Ishikawa (cell line): ENCODE measurements around the gene INPP5J.

Experiments
- CEBPB ChIP-seq: IDR thresholded peaks from 2 replicates; pipeline ENCODE4 v1.6.1; 2012
- CREB1 ChIP-seq: IDR thresholded peaks from 2 replicates; pipeline ENCODE4 v1.6.1; 2012; ENCODE audit warnings: low read depth
- EGR1 ChIP-seq: IDR thresholded peaks from 2 replicates; pipeline ENCODE4 v1.6.1; 2012
- EP300 ChIP-seq: IDR thresholded peaks from 2 replicates; pipeline ENCODE4 v1.6.1; 2012; ENCODE audit warnings: borderline replicate concordance
- FOXM1 ChIP-seq: IDR thresholded peaks from 2 replicates; pipeline ENCODE4 v1.6.1; 2012; ENCODE audit warnings: low read depth, borderline replicate concordance
- NFIC ChIP-seq: IDR thresholded peaks from 2 replicates; pipeline ENCODE4 v1.6.1; 2012
- RAD21 ChIP-seq: IDR thresholded peaks from 2 replicates; pipeline ENCODE4 v1.6.1; 2012; ENCODE audit warnings: low read depth
- REST ChIP-seq: IDR thresholded peaks from 2 replicates; pipeline ENCODE4 v1.6.1; 2012; ENCODE audit warnings: low read depth, mild to moderate bottlenecking
- TAF1 ChIP-seq: IDR thresholded peaks from 2 replicates; pipeline ENCODE4 v1.6.1; 2012; ENCODE audit warnings: low read depth, mild to moderate bottlenecking
- TCF12 ChIP-seq: IDR thresholded peaks from 2 replicates; pipeline ENCODE4 v1.6.1; 2012; ENCODE audit warnings: low read depth
- TEAD4 ChIP-seq: IDR thresholded peaks from 2 replicates; pipeline ENCODE4 v1.6.1; 2012
- USF1 ChIP-seq: IDR thresholded peaks from 2 replicates; pipeline ENCODE4 v1.6.1; 2012
- YY1 ChIP-seq: IDR thresholded peaks from 2 replicates; pipeline ENCODE4 v1.6.1; 2012; ENCODE audit warnings: low read depth
- ZBTB7A ChIP-seq: IDR thresholded peaks from 2 replicates; pipeline ENCODE4 v1.6.1; 2012; ENCODE audit warnings: low read depth
- TF ChIP-seq, protein P1 (sequence below): IDR thresholded peaks from 2 replicates; pipeline ENCODE4 v1.6.1; 2012

INPP5J gene

DNA sequence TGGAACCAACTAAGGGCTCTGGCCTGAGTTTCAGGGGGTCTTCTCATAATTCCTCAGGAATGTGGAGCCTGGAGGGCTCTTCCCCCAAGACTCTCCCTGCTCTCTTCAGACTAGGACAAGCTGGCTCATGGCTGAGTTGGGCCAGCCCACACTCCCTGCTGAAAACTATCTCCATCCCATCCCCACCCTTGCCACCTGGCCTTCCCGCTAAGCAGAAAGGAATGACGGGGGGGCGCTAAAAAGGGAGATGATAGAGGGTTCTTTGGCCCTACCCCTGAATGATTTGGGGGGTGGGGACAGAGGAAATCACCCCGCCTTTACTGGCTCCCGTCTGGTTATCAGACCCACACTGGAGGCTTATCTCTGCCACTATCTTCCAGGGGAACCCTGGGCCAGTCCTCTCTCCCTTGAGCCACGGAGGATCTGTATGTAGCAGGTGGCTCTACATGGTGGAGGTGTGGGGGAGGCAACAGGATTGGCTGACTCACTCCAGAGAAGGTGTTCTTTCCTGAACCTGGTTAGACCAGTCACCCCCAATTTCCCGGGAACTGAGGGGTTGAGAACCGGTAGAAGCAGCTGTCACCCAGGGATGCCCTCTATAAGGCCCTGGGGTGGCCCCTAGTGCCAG is 35.9 kb upstream of the INPP5J start:
- no peak for TF ChIP-seq CEBPB
- TF ChIP-seq EP300, result no peak
- TF ChIP-seq YY1, result no peak
- TF ChIP-seq RAD21, result no peak
- TF ChIP-seq CREB1, result no peak
- no peak for TF ChIP-seq TCF12
- no peak for TF ChIP-seq FOXM1
- TF ChIP-seq, protein P1, sequence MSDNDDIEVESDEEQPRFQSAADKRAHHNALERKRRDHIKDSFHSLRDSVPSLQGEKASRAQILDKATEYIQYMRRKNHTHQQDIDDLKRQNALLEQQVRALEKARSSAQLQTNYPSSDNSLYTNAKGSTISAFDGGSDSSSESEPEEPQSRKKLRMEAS, result no peak
- no peak for TF ChIP-seq ZBTB7A
- no peak for TF ChIP-seq TEAD4
- TF ChIP-seq NFIC, result no peak
- TF ChIP-seq EGR1, result no peak

DNA sequence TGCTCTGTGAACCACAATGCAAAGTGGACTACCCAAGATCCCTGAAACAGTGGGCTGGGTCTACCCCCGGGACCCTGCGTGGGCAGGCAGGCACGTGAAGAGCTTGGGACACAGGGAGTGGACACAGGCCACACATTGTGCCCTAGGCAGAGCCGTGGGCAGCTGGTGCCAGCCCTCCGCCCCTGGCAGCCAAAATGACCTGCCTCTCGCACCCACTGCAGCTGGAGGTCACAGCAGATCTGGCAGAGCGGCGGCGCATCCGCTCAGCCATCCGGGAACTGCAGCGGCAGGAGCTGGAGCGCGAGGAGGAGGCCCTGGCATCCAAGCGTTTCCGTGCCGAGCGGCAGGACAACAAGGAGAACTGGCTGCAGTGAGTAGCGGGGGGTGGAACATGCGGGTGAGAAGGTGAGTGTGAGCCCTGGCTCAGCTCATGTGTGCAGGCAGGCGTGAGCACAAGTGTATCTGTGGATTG is 35.0 kb upstream of the INPP5J start:
- TF ChIP-seq FOXM1 (no peak), RAD21 (no peak), REST (no peak), TCF12 (no peak), YY1 (no peak), CREB1 (no peak), ZBTB7A (no peak), EGR1 (no peak), NFIC (no peak)
- TF ChIP-seq, protein P1, result no peak

GRCh38 chr22:31088233-31088986 is 34.4 kb upstream of the INPP5J start:
- TF ChIP-seq CEBPB (no peak), USF1 (no peak), TAF1 (no peak), EGR1 (no peak), RAD21 (no peak), TCF12 (no peak), YY1 (no peak), NFIC (no peak), FOXM1 (no peak), TEAD4 (no peak), ZBTB7A (no peak), CREB1 (no peak), EP300 (no peak), REST (no peak)
- TF ChIP-seq, protein P1, result no peak

GRCh38 chr22:31089160-31090100 is 33.3 kb upstream of the INPP5J start:
- TF ChIP-seq RAD21 (peak; percentile 74), YY1 (no peak)
- TF ChIP-seq, protein P1, result no peak
